Neural progenitor cell (in vitro differentiated cells): ENCODE results near the gene NKX2-4.

Source experiments
- EZH2 ChIP-seq: fragments of 200-600 bp; sonication (generic); IDR thresholded peaks from 2 replicates; pipeline ENCODE4 v1.6.1; 2017; ENCODE audit warnings: antibody characterized with exemption, mild to moderate bottlenecking, moderate library complexity
- TF ChIP-seq, protein P1 (sequence below): fragments of 200-600 bp; sonication (generic); IDR thresholded peaks from 2 replicates; pipeline ENCODE4 v1.5.1; 2017; ENCODE audit warnings: antibody characterized with exemption, mild to moderate bottlenecking

DNA sequence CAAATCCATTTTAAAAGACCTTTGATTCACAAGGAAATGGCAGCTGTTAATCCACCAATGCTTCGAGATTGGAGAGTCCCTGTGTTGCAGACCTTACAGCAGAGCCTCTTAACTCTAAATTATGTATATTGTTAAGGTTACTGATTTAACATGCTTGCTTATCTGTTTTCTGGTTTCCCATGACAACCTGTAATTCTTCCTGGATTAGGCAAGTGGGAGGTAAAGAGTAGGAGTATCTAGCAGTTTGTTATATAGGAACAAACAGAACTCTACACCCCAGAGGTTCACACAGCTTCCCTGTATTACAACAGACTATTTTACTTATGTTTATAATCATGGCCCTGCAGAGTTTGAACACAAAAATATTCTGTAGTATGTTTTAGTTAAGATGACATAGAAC, 39.5 kb downstream of the NKX2-4 start:
- TF ChIP-seq, protein P1, sequence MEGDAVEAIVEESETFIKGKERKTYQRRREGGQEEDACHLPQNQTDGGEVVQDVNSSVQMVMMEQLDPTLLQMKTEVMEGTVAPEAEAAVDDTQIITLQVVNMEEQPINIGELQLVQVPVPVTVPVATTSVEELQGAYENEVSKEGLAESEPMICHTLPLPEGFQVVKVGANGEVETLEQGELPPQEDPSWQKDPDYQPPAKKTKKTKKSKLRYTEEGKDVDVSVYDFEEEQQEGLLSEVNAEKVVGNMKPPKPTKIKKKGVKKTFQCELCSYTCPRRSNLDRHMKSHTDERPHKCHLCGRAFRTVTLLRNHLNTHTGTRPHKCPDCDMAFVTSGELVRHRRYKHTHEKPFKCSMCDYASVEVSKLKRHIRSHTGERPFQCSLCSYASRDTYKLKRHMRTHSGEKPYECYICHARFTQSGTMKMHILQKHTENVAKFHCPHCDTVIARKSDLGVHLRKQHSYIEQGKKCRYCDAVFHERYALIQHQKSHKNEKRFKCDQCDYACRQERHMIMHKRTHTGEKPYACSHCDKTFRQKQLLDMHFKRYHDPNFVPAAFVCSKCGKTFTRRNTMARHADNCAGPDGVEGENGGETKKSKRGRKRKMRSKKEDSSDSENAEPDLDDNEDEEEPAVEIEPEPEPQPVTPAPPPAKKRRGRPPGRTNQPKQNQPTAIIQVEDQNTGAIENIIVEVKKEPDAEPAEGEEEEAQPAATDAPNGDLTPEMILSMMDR, result no peak
- no peak for TF ChIP-seq EZH2
